ENCODE data around the gene GKN1.

GRCh38 chr2:68932402-68932801 is 42.0 kb upstream of the GKN1 start:
- no peak for TF ChIP-seq CTCF (IDR thresholded peaks at IDR 0.05; ENCODE audit: borderline replicate concordance, extremely low read depth, low read length, poor library complexity, severe bottlenecking)
- TF ChIP-seq EZH2 (IDR thresholded peaks at IDR 0.05; ENCODE audit: borderline replicate concordance, low read depth, low read length, severe bottlenecking) = no peak
